SU-DHL-6 (cell line): Measurements from ENCODE around the gene EIF5A.

Experiments used
- H2AFZ ChIP-seq: fragments of 200-600 bp; sonication (generic); 2 replicates; pipeline ENCODE4 v1.6.1; 2014; ENCODE audit warnings: low read depth, mild to moderate bottlenecking, moderate library complexity, mixed read lengths, antibody characterized with exemption, low read length; ENCODE audit not compliant: severe bottlenecking
- H3F3A ChIP-seq: fragments of 200-600 bp; shearing (Covaris generic); 2 replicates; pipeline ENCODE4 v1.6.0; 2016; ENCODE audit warnings: antibody characterized with exemption, mild to moderate bottlenecking; ENCODE audit not compliant: insufficient read depth
- H3K27ac ChIP-seq: fragments of 200-600 bp; sonication (generic); 2 replicates; pipeline ENCODE4 v1.5.1; 2016; ENCODE audit warnings: low read depth, mild to moderate bottlenecking, low read length, moderate library complexity, mixed read lengths
- H3K27me3 ChIP-seq: fragments of 200-600 bp; sonication (generic), shearing (Covaris generic); 2 replicates; pipeline ENCODE4 v1.6.0; 2014; ENCODE audit warnings: mild to moderate bottlenecking, low read length
- H3K36me3 ChIP-seq: fragments of 200-600 bp; sonication (generic); 2 replicates; pipeline ENCODE4 v1.6.1; 2014; ENCODE audit warnings: mild to moderate bottlenecking, low read length, mixed read lengths
- H3K4me2 ChIP-seq: fragments of 300-600, 200-600 bp; shearing (Covaris generic), sonication (generic); 2 replicates; pipeline ENCODE4 v1.6.0; 2014; ENCODE audit warnings: low read length, low read depth, mild to moderate bottlenecking; ENCODE audit not compliant: poor library complexity, severe bottlenecking
- H3K4me3 ChIP-seq: fragments of 200-600 bp; sonication (generic); 2 replicates; pipeline ENCODE4 v1.5.1; 2014; ENCODE audit warnings: antibody characterized with exemption, low read length, mild to moderate bottlenecking, mixed read lengths; ENCODE audit not compliant: insufficient read depth, poor library complexity, severe bottlenecking
- H3K79me2 ChIP-seq: fragments of 200-600 bp; sonication (generic); 2 replicates; pipeline ENCODE4 v1.6.1; 2014; ENCODE audit warnings: mild to moderate bottlenecking, low read length, moderate library complexity; ENCODE audit not compliant: insufficient read depth
- H3K9ac ChIP-seq: fragments of 200-600 bp; sonication (generic); 2 replicates; pipeline ENCODE4 v1.7.0; 2014; ENCODE audit warnings: mild to moderate bottlenecking, low read length
- H3K9me2 ChIP-seq: fragments of 200-600 bp; sonication (generic); replicated peaks from 2 replicates; pipeline ENCODE4 v1.6.1; 2014; ENCODE audit warnings: low read length; ENCODE audit not compliant: insufficient read depth
- H3K9me3 ChIP-seq: fragments of 200-600 bp; sonication (generic); 2 replicates; pipeline ENCODE4 v1.6.1; 2014; ENCODE audit warnings: low read length, mixed read lengths; ENCODE audit not compliant: insufficient read depth
- H4K20me1 ChIP-seq: fragments of 200-600 bp; sonication (generic); 2 replicates; pipeline ENCODE4 v1.6.1; 2014; ENCODE audit warnings: low read depth, mild to moderate bottlenecking, antibody characterized with exemption, low read length, moderate library complexity, mixed read lengths
- CTCF ChIP-seq: fragments of 200-600 bp; sonication (generic); IDR thresholded peaks from one replicate; pipeline ENCODE4 v1.5.1; 2017; ENCODE audit warnings: antibody characterized with exemption, mild to moderate bottlenecking, low read length, moderate library complexity; ENCODE audit not compliant: insufficient read depth, poor library complexity, severe bottlenecking
- EZH2phosphoT487 ChIP-seq: fragments of 200-600 bp; sonication (generic), shearing (Covaris generic); conservative IDR thresholded peaks from 2 replicates; pipeline ENCODE4 v1.6.1; 2018; ENCODE audit warnings: mild to moderate bottlenecking, antibody characterized with exemption, low read length, moderate library complexity, mixed read lengths

EIF5A gene

DNA sequence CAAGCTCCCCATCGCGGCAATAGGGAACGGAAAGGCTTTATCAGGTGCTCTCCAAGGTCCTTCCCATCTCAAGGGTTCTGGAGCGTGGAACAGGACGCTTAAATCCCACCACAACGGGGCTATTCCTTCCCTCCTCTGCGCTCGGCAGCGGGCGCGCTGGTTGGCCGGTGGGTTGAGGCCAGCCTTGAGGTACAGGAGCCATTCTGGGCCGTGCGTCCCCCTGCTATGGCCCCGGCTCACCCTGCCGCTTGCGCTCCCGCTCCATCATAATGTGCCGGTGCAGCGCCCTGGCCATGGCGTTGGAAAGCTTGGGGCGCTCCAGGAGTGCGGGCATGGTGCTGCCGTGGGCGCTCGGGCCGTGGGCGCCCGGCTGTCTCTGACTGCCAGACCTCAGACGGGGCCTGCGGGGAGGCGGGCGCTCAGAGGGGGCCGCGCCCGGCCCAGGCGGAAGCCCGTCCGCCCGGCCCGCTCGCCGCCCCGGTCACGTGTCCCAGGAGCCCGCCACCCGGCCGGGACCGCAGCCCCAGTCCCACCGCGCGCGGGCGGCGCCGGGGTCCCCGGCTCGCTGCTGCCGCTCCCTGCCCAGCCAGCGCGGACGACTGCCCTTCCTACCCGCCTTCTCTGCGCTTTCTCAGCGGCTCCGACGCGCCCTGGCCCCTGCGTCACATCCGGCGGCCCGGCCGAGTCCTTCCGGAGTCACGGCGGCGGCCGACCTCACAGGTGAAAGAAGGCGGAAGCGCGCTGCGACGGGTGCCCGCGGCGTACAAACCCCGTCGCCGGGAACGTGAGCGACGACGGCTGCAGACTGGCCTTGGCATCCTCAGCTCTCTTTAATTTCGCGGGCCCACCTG, 7.5 kb downstream of the EIF5A start, which contains the start of gene GPS2:
GPS2 (minus strand) TSS at position 642 of the 851 bp plus-strand sequence; CDS start at position 334, 308 bp downstream.
- peaks cover 10% of the 10 kb centered on the region; the same call in 1 of the 2 replicates for H4K20me1 ChIP-seq
- peaks cover 40% of the 10 kb centered on the region for H3F3A ChIP-seq
- H3K27ac ChIP-seq = peak within 1 kb of the TSS; percentile 75

DNA sequence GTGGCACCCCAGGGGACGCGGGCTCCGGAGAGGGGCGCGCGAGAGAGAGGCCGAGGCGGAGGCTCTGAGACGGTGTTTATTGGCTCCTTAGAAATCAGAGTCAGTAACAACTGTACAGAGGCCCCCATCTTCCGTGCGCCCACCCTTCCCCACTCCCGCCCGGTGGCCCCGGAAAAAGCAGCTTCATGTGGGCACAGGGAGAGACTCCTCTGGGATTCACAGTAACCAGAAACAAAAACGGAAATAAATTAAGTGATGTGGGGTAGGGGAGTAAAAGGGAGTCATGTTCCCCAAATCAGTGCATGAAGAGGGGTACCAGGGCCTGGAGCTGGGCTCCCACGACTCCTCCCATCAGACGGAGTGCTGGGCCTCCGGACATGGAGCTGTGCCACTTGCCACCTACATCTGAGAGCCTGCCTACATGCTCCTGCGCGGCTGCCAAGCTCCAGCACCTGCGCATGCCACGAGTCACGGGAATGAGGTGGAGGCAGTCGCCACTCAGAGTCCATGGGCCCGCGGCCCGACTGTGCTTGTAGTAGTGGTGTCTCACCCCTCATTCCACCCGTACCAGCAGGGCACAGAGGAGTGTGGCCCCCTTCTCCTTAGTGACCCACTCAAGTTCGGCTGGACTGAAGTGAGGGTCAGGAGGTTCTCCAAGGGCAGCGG, 8.3 kb downstream of the EIF5A start:
- Histone ChIP-seq H2AFZ (peak overlapping the region; percentile 59), H3K9me3 (no peaks in the 10 kb centered on the region)

More for the DNA sequence above, 7.5 kb downstream of the EIF5A start, which contains the start of gene GPS2:
- peak within 1 kb of the TSS; percentile 89 for H3K4me3 ChIP-seq
- H2AFZ ChIP-seq = peak within 1 kb of the TSS; percentile 59
- no peaks in the 10 kb centered on the region for H3K9me2 ChIP-seq
- H3K9me3 ChIP-seq = no peaks in the 10 kb centered on the region
- TF ChIP-seq CTCF = no peak
- TF ChIP-seq EZH2phosphoT487 = no peak
- peak within 1 kb of the TSS; percentile 81 for H3K4me2 ChIP-seq
- peak within 1 kb of the TSS; percentile 83 for H3K9ac ChIP-seq
- peaks cover 11% of the 10 kb centered on the region for H3K36me3 ChIP-seq
- peaks cover 19% of the 10 kb centered on the region for H3K79me2 ChIP-seq
- no peaks in the 10 kb centered on the region for H3K27me3 ChIP-seq

DNA sequence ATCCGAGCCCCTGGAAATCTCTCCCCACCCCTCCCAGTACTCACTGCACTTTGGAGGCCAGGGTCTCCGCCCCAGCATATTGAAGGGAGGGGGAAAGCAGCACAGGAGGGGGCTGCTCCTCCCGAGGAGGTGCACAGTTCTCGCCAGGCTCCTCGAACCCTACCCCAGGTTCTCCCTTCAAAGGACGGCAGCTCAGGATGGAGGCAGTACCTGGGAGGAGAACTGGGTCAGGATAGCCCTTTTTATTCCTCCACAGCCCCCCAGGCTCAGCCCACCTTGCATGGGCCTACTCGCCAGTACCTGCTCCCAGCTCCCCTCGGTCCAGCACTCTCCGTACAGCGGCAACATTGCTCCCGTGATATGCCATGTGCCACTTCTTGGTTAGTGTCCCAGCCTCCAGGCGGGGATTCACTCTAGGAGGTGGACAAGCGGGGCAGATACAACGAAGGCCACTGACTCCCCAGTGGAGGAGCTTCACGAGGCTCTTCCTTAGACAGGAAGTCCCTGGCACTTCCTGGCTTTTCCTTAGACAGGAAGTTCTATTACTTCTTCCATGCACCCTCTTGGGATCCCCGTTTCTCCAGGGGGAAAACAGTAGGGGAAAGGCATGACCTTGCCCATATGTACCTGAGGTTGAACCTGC, 9.9 kb downstream of the EIF5A start:
- no peak for TF ChIP-seq CTCF
- TF ChIP-seq EZH2phosphoT487 = no peak
- Histone ChIP-seq H3K4me3 (no peak overlapping the region), H3K9ac (no peak overlapping the region), H3K4me2 (no peak overlapping the region), H3K36me3 (no peaks in the 10 kb centered on the region), H3F3A (peaks cover 22% of the 10 kb centered on the region), H3K27ac (no peak overlapping the region), H2AFZ (no peak overlapping the region), H3K27me3 (no peaks in the 10 kb centered on the region), H3K79me2 (peaks cover 6% of the 10 kb centered on the region), H3K9me2 (no peaks in the 10 kb centered on the region), H3K9me3 (no peaks in the 10 kb centered on the region), H4K20me1 (no peaks in the 10 kb centered on the region)

More for the DNA sequence above, 8.3 kb downstream of the EIF5A start:
- H4K20me1 ChIP-seq = peaks cover 3% of the 10 kb centered on the region; the same call in 1 of the 2 replicates
- peaks cover 3% of the 10 kb centered on the region for H3K36me3 ChIP-seq
- peak overlapping the region; percentile 75 for H3K27ac ChIP-seq
- peak overlapping the region; percentile 81 for H3K4me2 ChIP-seq
- H3K9ac ChIP-seq = peak overlapping the region; percentile 83
- no peaks in the 10 kb centered on the region for H3K9me2 ChIP-seq
- H3F3A ChIP-seq = peaks cover 33% of the 10 kb centered on the region
- H3K27me3 ChIP-seq = no peaks in the 10 kb centered on the region
- peak overlapping the region; percentile 89 for H3K4me3 ChIP-seq
- no peak for TF ChIP-seq EZH2phosphoT487
- TF ChIP-seq CTCF = no peak
- H3K79me2 ChIP-seq = peaks cover 11% of the 10 kb centered on the region
